Inferior parietal cortex (tissue), 1 donor: ENCODE data around the gene FOXK2.
"Not testable (repeated sequence)": the region's sequence is repeated elsewhere in the genome, so short reads cannot be mapped to it uniquely, and the experiment has no call there.

ENCODE experiments used
- DNase-seq: peaks from one replicate; pipeline ENCODE4 v3.0.0-alpha.2; 2016; ENCODE audit errors: extremely low spot score

FOXK2 gene

GRCh38 chr17:82495844-82496528 lies 23.5 kb upstream of the FOXK2 start:
- no peak for DNase-seq

DNA sequence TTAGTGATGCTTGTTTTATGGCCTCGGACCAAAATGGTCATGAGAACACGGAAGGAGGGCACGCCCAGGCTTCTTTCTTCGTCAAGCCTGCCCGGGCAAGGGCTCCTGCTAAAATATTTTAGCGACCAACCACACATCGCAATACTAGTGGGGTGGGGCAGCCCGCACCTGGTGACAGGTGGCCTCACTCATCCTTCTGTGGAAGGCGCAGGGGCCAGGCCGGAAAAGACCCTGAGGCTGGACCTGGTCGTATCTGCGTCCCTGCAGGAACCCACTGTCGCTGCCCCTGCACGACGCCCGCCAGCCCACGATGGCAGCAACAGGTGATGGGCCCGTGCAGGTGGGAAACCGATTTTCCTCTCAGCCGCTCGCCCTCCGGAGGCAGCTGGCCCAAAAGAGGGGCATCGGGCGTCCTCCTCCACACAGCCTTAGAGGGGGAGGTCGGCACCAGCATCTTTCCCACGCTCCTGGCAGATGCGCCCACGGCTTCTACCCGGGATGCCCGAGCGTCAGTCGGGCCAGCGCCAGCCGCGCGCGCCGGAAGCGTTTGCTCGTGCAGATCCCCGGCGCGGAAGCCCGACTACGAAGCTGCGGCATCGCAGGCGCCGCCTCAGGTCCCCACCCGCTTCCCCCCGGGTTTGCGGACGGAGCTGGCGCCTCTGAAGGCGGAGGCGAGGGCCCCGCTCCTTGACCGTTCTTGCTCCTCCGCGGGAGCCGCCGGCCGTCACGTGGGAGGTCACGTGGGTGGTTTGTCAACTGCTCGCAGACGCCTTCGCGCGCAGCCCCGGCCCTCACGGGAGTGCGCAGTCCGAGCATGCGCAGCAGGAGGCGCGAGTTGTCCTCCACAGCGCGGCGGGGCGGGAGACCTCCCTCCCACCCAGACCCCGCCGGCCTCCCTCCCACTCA lies 22.8 kb upstream of the FOXK2 start:
- DNase-seq, result peak; percentile 95

DNA sequence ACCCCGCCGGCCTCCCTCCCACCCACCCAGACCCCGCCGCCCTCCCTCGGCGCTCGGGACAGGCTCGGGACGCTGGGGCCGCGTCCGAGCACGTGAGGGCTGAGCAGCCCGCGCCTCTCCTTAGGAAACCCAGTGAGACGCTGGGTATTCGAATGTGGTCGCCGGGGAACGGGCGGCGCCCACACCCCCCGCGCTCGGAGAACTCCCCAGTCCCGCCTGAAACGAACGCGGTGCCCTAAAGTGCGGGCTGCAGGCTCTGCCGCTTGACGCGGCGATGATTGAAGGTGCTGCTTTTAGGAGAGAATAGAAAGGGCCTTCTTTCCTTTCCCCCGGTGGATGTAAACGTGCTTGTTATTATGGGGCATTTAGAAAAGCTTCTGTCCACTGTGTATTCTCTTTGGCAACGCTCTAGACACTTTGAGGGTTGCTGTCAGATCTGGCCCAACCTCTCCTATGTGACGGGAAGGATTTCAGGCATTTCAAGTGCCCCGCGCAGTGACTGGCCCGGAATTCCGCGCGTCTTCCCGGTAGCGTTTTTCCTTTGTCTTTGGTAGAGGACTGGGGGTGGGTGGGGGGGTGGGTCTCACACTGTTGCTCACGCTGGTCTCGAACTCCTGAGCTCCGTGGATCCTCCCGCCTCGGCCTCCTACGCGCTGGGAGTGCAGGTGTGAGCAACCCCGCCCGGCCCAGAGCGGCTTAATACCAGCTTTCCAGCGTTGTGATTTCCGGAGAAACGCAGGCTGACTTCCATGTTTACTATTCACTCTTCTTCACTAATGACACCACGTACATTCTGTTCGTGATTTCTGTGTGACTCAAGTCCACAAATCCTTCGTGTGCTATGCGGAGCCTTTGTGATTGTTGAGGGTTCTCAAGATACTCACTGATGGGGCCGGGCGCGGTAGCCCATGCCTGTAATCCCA lies 21.8 kb upstream of the FOXK2 start:
- no peak for DNase-seq

DNA sequence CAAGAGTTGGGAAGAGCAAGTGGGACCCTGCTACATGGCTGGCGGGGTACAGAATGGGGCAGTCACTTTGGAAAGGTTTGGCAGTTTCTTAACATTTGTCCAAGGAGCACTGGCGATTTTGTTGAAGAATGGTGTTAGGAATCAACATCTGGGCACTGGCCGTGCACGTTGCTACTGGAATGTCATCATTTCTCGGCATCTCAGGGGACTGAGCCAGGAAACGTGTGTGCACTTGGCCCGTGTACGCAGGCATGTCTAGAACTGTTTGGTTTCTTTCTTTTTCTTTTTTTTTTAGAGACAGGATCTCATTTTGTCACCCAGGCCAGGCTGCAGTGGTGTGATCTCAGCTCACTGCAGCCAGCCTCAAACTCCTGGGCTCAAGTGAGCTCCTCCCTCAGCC lies 17.3 kb upstream of the FOXK2 start:
- DNase-seq, result no peak

DNA sequence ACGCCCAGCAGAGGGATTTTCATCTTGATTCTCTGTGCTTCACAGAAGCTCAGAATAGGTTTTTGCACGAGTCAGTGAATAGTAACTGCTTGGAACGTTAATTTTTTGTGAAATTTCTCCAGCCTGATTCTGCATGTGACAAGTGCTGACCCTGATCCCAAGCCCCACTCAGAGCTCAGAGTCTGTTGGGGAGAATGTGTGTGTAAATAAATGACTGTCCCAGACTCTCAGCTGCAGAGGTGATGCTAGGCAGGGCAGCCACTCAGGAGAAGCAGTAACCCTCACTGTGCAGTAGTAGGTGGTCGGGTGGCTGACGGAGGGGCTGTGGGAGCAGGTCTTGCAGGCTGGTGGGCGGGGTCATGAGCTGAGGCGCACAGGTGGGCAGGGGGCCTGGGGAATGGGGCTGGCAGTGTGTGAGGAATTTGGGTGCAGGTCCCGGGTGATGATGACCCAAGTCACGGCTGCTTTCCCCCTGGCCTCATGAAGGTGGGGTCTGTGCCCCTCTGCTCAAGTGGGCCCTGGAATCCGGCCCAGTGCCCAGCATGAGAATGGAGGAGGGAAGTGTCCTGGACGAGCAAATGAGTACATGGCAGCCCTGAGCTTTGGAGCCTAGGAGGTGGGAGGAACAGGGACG lies 16.3 kb upstream of the FOXK2 start:
- no peak for DNase-seq

- DNase-seq, result no peak
Observed at GRCh38 chr17:82503728-82504308, 15.7 kb upstream of the FOXK2 start.

DNA sequence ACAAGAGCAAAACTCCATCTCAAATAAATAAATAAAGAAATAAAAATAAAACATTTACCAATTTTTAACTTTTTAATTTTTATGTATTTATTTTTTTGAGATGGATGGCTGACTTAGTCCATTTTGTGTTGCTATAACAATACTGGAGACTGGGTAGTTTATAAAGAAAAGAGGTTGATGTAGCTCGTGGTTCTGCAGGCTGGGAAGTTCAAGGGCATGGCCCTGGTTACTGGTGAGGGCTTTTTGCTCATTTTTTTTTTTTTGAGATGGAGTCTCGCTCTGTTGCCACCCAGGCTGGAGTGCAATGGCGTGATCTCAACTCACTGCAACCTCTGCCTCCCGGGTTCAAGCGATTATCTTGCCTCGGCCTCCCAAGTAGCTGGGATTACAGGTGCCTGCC lies 14.2 kb upstream of the FOXK2 start:
- no peak for DNase-seq

DNA sequence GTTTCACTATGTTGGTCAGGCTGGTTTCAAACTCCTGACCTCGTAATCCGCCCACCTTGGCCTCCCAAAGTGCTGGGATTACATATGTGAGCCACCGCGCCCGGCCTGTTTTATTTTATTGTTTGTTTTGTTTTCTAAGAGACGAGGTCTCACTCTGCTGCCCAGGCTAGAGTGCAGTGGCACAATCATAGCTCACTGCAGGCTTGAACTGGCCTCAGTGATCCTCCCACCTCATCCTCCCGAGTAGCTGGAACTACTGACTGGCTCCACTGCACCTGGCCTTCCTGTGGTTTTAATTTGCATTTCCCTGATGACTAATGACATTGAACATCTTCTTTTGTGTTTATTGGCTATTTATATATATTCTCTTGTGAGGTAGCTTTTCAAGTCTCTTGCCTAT lies 13.1 kb upstream of the FOXK2 start:
- DNase-seq, result not testable (repeated sequence)

- no peak for DNase-seq
Observed at GRCh38 chr17:82507631-82508175, 11.8 kb upstream of the FOXK2 start.

GRCh38 chr17:82511642-82512041 lies 7.9 kb upstream of the FOXK2 start:
- not testable (repeated sequence) for DNase-seq

DNA sequence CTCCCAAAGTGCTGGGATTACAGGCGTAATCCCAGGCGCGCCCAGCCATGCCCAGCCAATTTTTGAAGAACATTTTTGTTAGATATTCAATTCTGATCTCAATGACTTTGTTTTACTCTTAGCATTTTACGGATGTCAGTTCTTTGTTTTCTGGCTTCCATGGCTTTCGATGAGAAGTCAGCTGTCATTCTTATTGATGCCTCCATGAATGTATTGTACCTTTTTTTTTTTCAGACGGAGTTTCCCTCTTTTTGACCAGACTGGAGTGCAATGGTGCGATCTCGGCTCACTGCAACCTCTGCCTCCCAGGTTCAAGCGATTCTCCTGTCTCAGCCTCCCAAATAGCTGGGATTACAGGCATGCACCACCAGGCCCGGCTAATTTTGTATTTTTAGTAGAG lies 5.7 kb upstream of the FOXK2 start:
- DNase-seq, result not testable (repeated sequence)

DNA sequence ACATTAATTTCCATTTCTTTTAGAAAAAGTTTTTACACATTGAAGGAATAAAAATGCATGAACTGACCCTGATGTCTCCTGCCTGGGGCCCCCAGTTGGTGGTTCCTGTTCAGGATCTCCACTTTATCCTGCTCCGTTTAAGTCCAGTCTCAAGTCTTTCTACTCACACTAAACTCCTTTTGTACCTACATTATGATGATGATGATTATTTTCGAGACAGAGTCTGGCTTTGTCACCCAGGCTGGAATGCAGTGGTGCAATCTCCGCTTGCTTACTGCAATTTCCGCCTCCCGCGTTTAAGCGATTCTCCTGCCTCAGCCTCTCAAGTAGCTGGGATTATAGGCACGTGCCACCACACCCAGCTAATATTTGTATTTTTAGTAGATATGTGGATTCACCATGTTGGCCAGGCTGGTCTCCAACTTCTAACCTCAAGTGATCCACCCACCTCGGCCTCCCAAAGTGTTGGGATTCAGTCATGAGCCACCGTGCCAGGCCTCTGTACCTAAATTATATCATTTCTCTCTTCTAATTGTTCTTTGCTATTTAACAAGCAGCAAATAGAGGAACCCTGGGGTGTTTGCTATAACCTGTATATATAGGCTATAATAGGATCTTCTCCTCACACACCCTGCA lies 2.2 kb upstream of the FOXK2 start:
- DNase-seq, result no peak

DNA sequence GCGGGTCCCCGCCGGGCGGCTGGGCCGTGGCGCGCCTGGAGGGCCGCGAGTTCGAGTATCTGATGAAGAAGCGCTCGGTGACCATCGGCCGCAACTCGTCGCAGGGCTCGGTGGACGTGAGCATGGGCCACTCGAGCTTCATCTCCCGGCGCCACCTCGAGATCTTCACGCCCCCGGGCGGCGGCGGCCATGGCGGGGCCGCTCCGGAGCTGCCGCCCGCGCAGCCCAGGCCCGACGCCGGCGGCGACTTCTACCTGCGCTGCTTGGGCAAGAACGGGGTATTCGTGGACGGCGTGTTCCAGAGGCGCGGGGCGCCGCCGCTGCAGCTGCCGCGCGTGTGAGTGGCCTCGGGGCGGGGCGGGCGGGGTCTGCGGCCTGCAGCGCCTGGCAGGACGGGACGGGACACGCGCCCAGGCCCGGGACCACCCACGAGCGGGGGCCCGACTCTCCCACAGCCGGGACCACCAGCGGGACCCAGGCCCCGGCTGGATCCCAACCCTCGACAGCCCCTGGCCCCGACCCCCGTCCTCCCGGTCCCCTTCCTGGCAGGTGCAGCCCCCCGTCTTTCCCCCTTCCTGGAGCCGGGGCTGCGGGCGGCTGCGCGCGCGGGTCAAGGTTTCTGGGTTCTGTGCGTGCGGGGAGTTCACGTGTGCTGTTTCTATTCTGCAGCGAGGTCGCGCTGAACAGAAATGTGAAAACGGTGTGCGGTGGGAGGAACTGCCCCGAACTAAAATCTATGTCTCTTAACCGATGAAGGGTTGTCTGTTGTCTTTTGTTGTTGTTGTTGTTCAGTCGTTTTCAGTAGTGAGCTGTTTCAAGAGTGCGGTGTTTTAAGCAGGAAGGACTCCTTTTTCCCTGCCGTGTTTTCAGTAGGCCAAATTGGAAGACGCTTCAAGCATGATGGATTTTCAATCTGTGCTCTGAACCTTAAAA lies 705 bp downstream of the FOXK2 start:
- no peak for DNase-seq

DNA sequence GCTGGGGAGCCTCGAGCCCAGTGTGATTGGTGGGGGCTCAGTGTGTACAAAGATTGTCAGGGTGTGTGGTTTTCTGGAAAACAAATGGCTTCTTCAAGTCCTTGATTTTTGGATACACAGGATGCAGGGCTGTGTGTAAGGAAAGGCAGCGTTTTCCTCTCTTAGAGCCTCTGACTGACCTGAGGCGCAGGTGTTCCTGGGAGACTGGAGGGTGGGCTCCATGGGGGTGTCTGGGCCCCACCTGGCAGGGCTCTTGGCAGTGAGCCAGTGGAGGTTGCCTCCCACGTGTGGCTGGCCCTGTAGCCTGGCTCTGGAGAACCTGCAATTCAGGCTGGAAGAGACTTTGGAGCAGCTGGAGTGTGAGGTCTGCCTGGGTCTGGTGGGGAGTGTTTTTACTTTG lies 5.0 kb downstream of the FOXK2 start:
- no peak for DNase-seq

DNA sequence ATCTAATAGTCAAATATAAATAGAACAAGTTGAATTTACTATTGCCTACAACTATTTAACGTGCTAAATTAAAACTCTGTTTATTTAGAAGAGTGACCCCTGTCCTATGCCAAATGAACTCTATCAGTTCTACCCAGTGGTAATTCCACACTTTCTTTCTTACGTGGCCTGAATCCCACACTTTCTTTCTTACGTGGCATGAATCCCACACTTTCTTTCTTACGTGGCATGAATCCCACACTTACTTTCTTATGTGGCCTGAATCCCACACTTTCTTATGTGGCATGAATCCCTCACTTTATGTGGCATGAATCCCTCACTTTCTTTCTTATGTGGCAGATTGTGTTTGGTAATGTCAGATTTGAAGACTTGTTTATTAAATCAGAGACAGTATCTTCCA lies 6.2 kb downstream of the FOXK2 start:
- DNase-seq, result no peak

DNA sequence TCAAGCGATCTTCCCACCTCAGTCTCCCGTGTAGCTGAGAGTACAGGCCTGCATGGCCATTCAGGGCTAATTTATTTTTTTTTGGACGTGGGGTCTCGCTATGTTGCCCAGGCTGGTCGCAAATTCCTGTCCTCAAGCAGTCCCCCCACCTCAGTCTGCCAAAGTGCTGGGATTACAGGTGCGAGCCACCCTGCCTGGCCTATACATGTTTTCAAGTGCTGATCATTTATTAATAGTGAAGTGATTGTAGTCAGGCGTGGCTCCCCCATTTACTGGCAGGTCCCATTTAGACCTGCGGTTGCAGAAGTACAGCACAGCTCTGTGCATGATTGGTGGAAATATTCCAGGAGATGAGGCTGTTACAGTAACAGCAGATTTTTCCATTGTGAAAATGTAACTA lies 8.4 kb downstream of the FOXK2 start:
- DNase-seq, result peak; percentile 40

DNA sequence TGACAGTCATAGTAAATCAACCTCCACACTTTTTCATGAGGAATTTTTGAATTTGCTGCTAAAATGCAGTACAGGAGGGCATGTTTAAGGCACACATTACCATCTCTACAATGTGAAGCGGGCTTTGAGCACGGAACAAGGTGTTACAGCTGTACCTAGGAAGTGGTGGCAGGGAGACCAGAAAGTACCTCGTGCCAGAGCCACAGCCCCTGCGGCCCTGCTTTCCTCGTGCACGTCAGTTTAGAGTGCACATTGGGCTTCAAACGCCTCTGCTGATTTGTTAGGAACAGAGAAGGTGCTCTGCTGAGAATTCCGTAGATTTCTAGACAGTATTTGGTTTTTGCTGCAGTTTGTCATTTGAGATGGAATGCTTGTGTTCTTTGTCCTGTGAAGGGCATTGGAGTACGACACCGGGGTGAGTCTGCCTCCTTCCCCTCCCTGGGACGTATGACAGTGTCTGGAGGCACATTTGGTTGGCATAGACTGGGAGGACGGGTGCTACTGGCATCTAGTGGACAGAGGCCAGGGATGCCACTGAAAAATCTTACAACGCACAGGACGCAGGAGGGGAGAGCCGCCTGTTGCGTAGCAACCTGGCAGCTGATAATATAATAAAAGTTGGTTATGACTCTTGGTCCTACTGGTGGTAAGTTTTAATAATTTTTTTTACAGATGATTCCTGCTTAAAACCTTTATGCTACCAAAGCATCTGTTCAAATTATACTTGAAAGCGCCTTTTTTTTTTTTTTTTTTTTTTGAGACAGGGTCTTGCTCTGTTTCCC lies 9.1 kb downstream of the FOXK2 start:
- peak; percentile 73 for DNase-seq

DNA sequence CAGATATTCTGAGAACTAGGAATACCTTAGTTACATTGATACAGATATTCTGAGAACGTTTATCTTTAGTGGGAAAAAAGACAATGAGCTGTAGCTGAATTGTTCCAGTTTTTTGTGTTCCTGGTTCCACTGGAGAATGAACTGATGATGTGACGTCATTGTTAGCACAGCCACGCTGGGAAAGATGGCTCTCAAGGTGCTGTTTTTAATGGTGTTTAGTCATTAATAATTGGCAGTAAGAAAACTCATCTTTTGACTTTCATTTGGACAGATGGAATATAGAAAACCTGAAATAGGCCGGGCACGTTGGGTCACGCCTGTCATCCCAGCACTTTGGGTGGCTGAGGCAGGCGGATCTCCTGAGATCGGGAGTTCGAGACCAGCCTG lies 10.4 kb downstream of the FOXK2 start:
- no peak for DNase-seq
